Hematopoietic multipotent progenitor cell treated with erythropoietin and hydrocortisone succinate and interleukin-3 and kit ligand, for 15 days (in vitro differentiated cells): ENCODE measurements around the gene CTSS.
"Not testable (repeated sequence)": the region's sequence is repeated elsewhere in the genome, so short reads cannot be mapped to it uniquely, and the experiment has no call there.

Experiments used
- DNase-seq: peaks from one replicate; pipeline ENCODE4 v3.0.0-alpha.2; 2015; ENCODE audit warnings: low spot score

CTSS gene

GRCh38 chr1:150765296-150765976, at the start of gene CTSS:
Gene CTSS (minus strand): TSS chr1:150765778. CDS start chr1:150764763, 1,015 bp downstream.
- no peak for DNase-seq

GRCh38 chr1:150813028-150813707, 47.6 kb upstream of the CTSS start:
- DNase-seq = no peak

- no peak for DNase-seq
Measured at GRCh38 chr1:150810958-150811659, 45.5 kb upstream of the CTSS start.

GRCh38 chr1:150809651-150810050, 44.1 kb upstream of the CTSS start:
- no peak for DNase-seq

- DNase-seq = no peak
Measured at GRCh38 chr1:150808846-150809245, 43.3 kb upstream of the CTSS start.

- DNase-seq = no peak
Measured at GRCh38 chr1:150808121-150808520, 42.5 kb upstream of the CTSS start, which contains the start of gene CTSK. Gene CTSK (minus strand): TSS chr1:150808260. CDS start chr1:150806805, 1,455 bp downstream.

- DNase-seq = no peak
Measured at GRCh38 chr1:150807249-150808023, 41.9 kb upstream of the CTSS start.

GRCh38 chr1:150805899-150806298, 40.3 kb upstream of the CTSS start:
- no peak for DNase-seq

GRCh38 chr1:150804671-150805070, 39.1 kb upstream of the CTSS start:
- DNase-seq = no peak

- DNase-seq = no peak
Measured at GRCh38 chr1:150799089-150799488, 33.5 kb upstream of the CTSS start.

GRCh38 chr1:150798525-150798924, 32.9 kb upstream of the CTSS start:
- no peak for DNase-seq

- DNase-seq = no peak
Measured at GRCh38 chr1:150796374-150796773, 30.8 kb upstream of the CTSS start.

- not testable (repeated sequence) for DNase-seq
Measured at GRCh38 chr1:150793778-150794177, 28.2 kb upstream of the CTSS start.

GRCh38 chr1:150793221-150793620, 27.6 kb upstream of the CTSS start:
- DNase-seq = no peak

- no peak for DNase-seq
Measured at GRCh38 chr1:150791585-150791984, 26.0 kb upstream of the CTSS start.

GRCh38 chr1:150789396-150789795, 23.8 kb upstream of the CTSS start:
- no peak for DNase-seq

GRCh38 chr1:150788946-150789345, 23.4 kb upstream of the CTSS start:
- no peak for DNase-seq

GRCh38 chr1:150787455-150787854, 21.9 kb upstream of the CTSS start:
- DNase-seq = no peak

GRCh38 chr1:150780510-150780909, 14.9 kb upstream of the CTSS start:
- DNase-seq = no peak

- DNase-seq = no peak
Measured at GRCh38 chr1:150778409-150778808, 12.8 kb upstream of the CTSS start.

GRCh38 chr1:150777544-150777943, 12.0 kb upstream of the CTSS start:
- DNase-seq = no peak

- DNase-seq = not testable (repeated sequence)
Measured at GRCh38 chr1:150775931-150776505, 10.4 kb upstream of the CTSS start.
